ENCODE measurements around the gene LRRC1. TPM values are rescaled to one million over a fixed set of nuclear protein-coding genes. Genes with fewer than 3 reads are reported as not detected.

Gene LRRC1
- total and polyA plus RNA-seq, 2 donors: 21.6 to 21.7 TPM

DNA sequence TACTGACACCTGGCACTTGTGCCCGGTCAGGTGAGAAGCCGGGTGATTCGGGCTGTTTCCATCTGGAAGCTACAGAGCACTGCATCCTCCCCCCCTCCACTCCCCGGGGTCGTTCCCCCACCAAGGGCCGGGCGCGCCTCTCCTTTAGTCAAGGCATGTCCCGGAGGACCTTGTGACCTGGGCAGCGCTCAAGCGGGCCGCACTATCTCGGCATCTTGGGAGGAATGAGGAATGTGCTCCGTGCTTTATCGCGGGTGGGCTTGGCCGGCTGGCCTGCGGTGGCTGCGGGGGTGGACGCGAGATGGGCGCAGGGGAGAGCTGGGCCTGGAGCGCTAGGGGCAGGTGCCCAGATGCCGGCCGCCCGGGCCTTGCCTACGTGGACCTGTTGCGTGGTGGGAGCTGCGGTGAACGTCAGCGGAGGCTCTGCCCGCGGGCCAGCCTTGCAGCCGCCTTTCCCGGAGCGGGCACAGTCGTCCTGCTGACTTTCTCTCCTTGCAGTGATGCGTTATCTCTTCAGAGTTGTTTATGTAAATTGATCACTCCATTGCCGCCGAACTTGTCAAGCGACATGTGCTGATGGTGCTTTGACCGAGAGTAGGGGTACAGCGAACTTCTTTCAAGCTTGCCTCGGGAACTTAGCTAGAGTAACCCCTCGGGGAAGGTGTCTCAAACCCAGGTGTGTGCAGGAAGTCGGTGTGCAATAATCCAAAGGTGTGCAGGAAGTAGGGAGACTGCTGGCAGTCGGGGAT, 1.1 kb downstream of the LRRC1 start:
- 5% methylated on average over 47 of the region's 47 CpGs for WGBS
- Histone ChIP-seq H3K4me3 (ENCODE audit: low read length in 2 of 2) (peak overlapping the region; percentile 84 to 86), H3K27ac (ENCODE audit: low read depth in 1 of 2, low read length in 1 of 2) (peak overlapping the region; percentile 21 to 46), H3K4me1 (ENCODE audit: control insufficient read depth in 2 of 2, insufficient read depth in 2 of 2, low read length in 2 of 2) (peaks cover 12 to 28% of the 10 kb centered on the region in 2 donors), H3K9me3 (ENCODE audit: control insufficient read depth in 2 of 2, insufficient read depth in 1 of 2, low read length in 1 of 2) (peaks cover 0 to 4% of the 10 kb centered on the region in 2 donors), H3K36me3 (ENCODE audit: control insufficient read depth in 2 of 2, insufficient read depth in 2 of 2, low read length in 1 of 2) (no peaks in the 10 kb centered on the region), H3K27me3 (ENCODE audit: control insufficient read depth in 2 of 2, insufficient read depth in 1 of 2, low read length in 1 of 2) (peaks cover 0 to 2% of the 10 kb centered on the region in 2 donors)
- peak in 6 of 9 donors; percentile 16 to 50 (median 22) for DNase-seq (ENCODE audit: low read depth in 6 of 9, low spot score in 9 of 9)

DNA sequence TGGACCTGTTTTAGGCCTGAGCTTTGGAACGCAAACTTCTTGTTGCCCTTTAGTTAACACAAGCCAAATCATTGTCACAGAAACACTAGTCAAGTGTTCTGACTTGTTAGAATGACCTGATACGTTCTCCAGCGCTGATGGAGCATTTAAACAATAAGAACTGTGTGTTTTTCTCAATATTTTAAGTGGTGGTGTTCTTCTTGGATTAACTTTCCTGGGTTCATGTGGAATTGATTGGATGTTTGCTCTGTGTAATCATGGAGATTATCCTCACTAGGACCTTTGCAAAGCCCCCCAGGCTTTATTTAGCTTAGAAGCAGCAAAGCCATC, 1.6 kb downstream of the LRRC1 start:
- Histone ChIP-seq H3K36me3 (ENCODE audit: control insufficient read depth in 2 of 2, insufficient read depth in 2 of 2, low read length in 1 of 2) (no peaks in the 10 kb centered on the region), H3K4me3 (ENCODE audit: low read length in 2 of 2) (peak overlapping the region; percentile 84 to 86), H3K27me3 (ENCODE audit: control insufficient read depth in 2 of 2, insufficient read depth in 1 of 2, low read length in 1 of 2) (peaks cover 0 to 2% of the 10 kb centered on the region in 2 donors), H3K27ac (ENCODE audit: low read depth in 1 of 2, low read length in 1 of 2) (peak overlapping the region in 1 of 2 donors; percentile 46), H3K4me1 (ENCODE audit: control insufficient read depth in 2 of 2, insufficient read depth in 2 of 2, low read length in 2 of 2) (peaks cover 12 to 28% of the 10 kb centered on the region in 2 donors), H3K9me3 (ENCODE audit: control insufficient read depth in 2 of 2, insufficient read depth in 1 of 2, low read length in 1 of 2) (peaks cover 0 to 4% of the 10 kb centered on the region in 2 donors)
- no peak for DNase-seq (ENCODE audit: low read depth in 6 of 9, low spot score in 9 of 9)
- WGBS: 80% methylated on average over 3 of the region's 3 CpGs

DNA sequence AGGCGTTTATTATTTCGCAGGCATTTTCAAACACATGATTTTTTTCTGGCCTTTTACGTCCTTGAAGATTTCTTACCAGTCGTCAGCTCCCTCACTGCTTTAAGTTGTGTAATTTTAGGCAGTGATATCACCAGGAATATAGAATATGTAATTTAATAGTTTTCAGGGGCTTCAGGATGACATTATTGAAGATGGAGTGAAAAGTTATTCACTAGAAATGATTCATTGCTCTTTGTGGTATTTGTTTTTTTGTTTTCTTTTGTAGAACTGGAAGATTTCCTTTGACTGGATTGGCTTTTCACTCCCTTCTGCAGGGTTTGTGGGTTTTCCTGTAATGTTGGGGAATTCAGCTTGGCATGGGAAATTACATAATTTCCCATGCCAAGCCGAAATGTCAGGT, 2.0 kb downstream of the LRRC1 start:
- Histone ChIP-seq H3K36me3 (ENCODE audit: control insufficient read depth in 2 of 2, insufficient read depth in 2 of 2, low read length in 1 of 2) (no peaks in the 10 kb centered on the region), H3K4me3 (ENCODE audit: low read length in 2 of 2) (peak overlapping the region in 1 of 2 donors; percentile 86), H3K4me1 (ENCODE audit: control insufficient read depth in 2 of 2, insufficient read depth in 2 of 2, low read length in 2 of 2) (peaks cover 12 to 28% of the 10 kb centered on the region in 2 donors), H3K27me3 (ENCODE audit: control insufficient read depth in 2 of 2, insufficient read depth in 1 of 2, low read length in 1 of 2) (peaks cover 0 to 2% of the 10 kb centered on the region in 2 donors), H3K9me3 (ENCODE audit: control insufficient read depth in 2 of 2, insufficient read depth in 1 of 2, low read length in 1 of 2) (peaks cover 0 to 4% of the 10 kb centered on the region in 2 donors), H3K27ac (ENCODE audit: low read depth in 1 of 2, low read length in 1 of 2) (peak overlapping the region in 1 of 2 donors; percentile 46)
- 94% methylated on average over 5 of the region's 5 CpGs for WGBS
- DNase-seq (ENCODE audit: low read depth in 6 of 9, low spot score in 9 of 9): no peak

- peaks cover 12 to 25% of the 10 kb centered on the region in 2 donors for H3K4me1 ChIP-seq (ENCODE audit: control insufficient read depth in 2 of 2, insufficient read depth in 2 of 2, low read length in 2 of 2)
- DNase-seq (ENCODE audit: low read depth in 6 of 9, low spot score in 9 of 9): no peak
- no peak overlapping the region for H3K27ac ChIP-seq (ENCODE audit: low read depth in 1 of 2, low read length in 1 of 2)
Measured at GRCh38 chr6:53797304-53797703, 2.5 kb downstream of the LRRC1 start.

GRCh38 chr6:53799340-53799739, 4.5 kb downstream of the LRRC1 start:
- DNase-seq (ENCODE audit: low read depth in 6 of 9, low spot score in 9 of 9): no peak
- H3K27ac ChIP-seq (ENCODE audit: low read depth in 1 of 2, low read length in 1 of 2): no peak overlapping the region
- peaks cover 2 to 16% of the 10 kb centered on the region in 2 donors for H3K4me1 ChIP-seq (ENCODE audit: control insufficient read depth in 2 of 2, insufficient read depth in 2 of 2, low read length in 2 of 2)
- peaks cover 0 to 3% of the 10 kb centered on the region in 2 donors for H3K9me3 ChIP-seq (ENCODE audit: control insufficient read depth in 2 of 2, insufficient read depth in 1 of 2, low read length in 1 of 2)
- H3K4me3 ChIP-seq (ENCODE audit: low read length in 2 of 2): no peak overlapping the region
- peaks cover 0 to 2% of the 10 kb centered on the region in 2 donors for H3K27me3 ChIP-seq (ENCODE audit: control insufficient read depth in 2 of 2, insufficient read depth in 1 of 2, low read length in 1 of 2)
- no peaks in the 10 kb centered on the region for H3K36me3 ChIP-seq (ENCODE audit: control insufficient read depth in 2 of 2, insufficient read depth in 2 of 2, low read length in 1 of 2)
- 97% methylated on average over 3 of the region's 3 CpGs for WGBS

More at GRCh38 chr6:53797304-53797703, 2.5 kb downstream of the LRRC1 start:
- Histone ChIP-seq H3K36me3 (ENCODE audit: control insufficient read depth in 2 of 2, insufficient read depth in 2 of 2, low read length in 1 of 2) (no peaks in the 10 kb centered on the region), H3K4me3 (ENCODE audit: low read length in 2 of 2) (no peak overlapping the region), H3K9me3 (ENCODE audit: control insufficient read depth in 2 of 2, insufficient read depth in 1 of 2, low read length in 1 of 2) (peaks cover 0 to 4% of the 10 kb centered on the region in 2 donors), H3K27me3 (ENCODE audit: control insufficient read depth in 2 of 2, insufficient read depth in 1 of 2, low read length in 1 of 2) (peaks cover 0 to 2% of the 10 kb centered on the region in 2 donors)
- WGBS: 97% methylated on average over 2 of the region's 2 CpGs

DNA sequence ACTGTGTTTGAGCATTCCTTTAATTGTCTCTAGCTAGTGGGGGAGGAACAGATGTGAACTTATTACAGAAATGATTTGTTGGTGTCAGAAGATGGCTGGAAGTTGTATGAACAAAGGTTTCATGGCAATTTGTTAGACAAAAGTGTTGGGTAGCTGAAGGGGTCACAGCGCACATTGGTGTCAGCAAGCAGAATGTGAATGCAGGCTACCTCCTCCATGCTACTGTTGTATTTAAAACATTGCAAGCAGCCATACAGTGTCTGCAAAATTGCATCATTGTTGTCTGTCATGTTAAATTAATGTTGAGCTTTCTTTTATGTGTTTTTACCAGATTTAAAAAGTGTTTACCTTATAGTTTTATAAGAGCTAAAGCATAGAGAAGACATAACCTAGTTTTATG, 6.2 kb downstream of the LRRC1 start:
- 98% methylated on average over 1 of the region's 1 CpG for WGBS
- H3K36me3 ChIP-seq (ENCODE audit: control insufficient read depth in 2 of 2, insufficient read depth in 2 of 2, low read length in 1 of 2): no peaks in the 10 kb centered on the region

DNA sequence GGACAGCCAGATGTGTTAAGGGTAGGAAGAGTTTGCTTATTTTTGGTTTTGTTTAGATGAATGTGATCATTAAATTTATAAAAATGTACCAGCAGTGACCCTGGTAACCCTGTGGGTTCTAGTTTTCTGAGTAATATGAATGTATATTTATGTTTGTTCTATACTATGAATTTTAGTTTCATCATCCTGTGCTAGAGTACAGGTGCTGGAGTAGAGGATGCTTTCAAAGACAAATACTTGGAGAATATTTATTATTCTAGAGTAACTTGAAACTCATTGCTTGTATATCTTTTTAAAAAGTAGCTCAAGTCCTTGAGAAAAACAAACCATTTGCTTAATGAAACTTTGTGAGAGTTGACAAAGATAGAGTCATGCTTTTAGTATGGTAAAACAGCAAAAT, 7.8 kb downstream of the LRRC1 start:
- no peaks in the 10 kb centered on the region for H3K9me3 ChIP-seq (ENCODE audit: control insufficient read depth in 2 of 2, insufficient read depth in 1 of 2, low read length in 1 of 2)
- peaks cover 2 to 19% of the 10 kb centered on the region in 2 donors for H3K4me1 ChIP-seq (ENCODE audit: control insufficient read depth in 2 of 2, insufficient read depth in 2 of 2, low read length in 2 of 2)
- DNase-seq (ENCODE audit: low read depth in 6 of 9, low spot score in 9 of 9): no peak
- H3K36me3 ChIP-seq (ENCODE audit: control insufficient read depth in 2 of 2, insufficient read depth in 2 of 2, low read length in 1 of 2): no peaks in the 10 kb centered on the region
- H3K27ac ChIP-seq (ENCODE audit: low read depth in 1 of 2, low read length in 1 of 2): no peak overlapping the region
- no peaks in the 10 kb centered on the region for H3K27me3 ChIP-seq (ENCODE audit: control insufficient read depth in 2 of 2, insufficient read depth in 1 of 2, low read length in 1 of 2)
- H3K4me3 ChIP-seq (ENCODE audit: low read length in 2 of 2): no peak overlapping the region

More for the DNA sequence above, 6.2 kb downstream of the LRRC1 start:
- no peak overlapping the region for H3K27ac ChIP-seq (ENCODE audit: low read depth in 1 of 2, low read length in 1 of 2)
- no peak overlapping the region for H3K4me3 ChIP-seq (ENCODE audit: low read length in 2 of 2)
- no peaks in the 10 kb centered on the region for H3K27me3 ChIP-seq (ENCODE audit: control insufficient read depth in 2 of 2, insufficient read depth in 1 of 2, low read length in 1 of 2)
- peaks cover 0 to 25% of the 10 kb centered on the region in 2 donors for H3K4me1 ChIP-seq (ENCODE audit: control insufficient read depth in 2 of 2, insufficient read depth in 2 of 2, low read length in 2 of 2)
- DNase-seq (ENCODE audit: low read depth in 6 of 9, low spot score in 9 of 9): no peak
- H3K9me3 ChIP-seq (ENCODE audit: control insufficient read depth in 2 of 2, insufficient read depth in 1 of 2, low read length in 1 of 2): no peaks in the 10 kb centered on the region

DNA sequence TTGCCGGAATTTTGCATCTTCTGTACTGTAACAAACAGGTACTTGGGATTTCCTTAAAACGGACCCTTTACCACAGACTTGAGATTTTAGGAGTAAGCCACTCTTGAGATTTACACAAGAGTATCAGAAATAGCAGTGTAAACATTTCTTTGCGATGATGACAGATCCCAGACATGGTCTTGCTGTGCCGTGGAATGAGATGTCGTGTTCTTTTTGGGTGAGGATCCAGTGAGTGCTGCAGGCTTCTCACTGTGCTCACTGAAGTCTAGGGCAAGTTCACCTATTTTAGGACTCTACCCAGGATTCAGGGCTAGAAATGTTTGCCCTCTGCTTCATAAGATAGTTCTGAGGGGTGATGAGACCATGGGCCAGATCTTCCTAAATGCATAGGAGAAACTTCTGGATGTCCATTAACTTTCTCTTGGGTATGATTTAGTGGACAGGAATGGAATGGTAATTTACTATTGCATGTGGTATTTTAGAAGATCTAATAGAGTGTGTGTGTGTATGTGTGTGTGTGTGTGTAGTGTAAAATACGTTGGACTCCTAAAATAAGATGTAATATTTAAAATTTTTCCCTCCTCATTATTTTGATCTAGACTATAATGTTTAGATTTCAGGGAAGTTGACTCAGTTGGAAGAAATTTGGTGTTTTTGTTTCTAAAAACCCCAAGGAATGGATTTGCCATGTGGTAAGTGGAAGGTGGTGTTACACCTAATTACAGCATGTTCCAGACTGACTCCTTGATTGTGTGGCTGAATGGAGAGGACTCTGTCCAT, 8.5 kb downstream of the LRRC1 start:
- Histone ChIP-seq H3K36me3 (ENCODE audit: control insufficient read depth in 2 of 2, insufficient read depth in 2 of 2, low read length in 1 of 2) (no peaks in the 10 kb centered on the region), H3K9me3 (ENCODE audit: control insufficient read depth in 2 of 2, insufficient read depth in 1 of 2, low read length in 1 of 2) (no peaks in the 10 kb centered on the region), H3K27ac (ENCODE audit: low read depth in 1 of 2, low read length in 1 of 2) (no peak overlapping the region), H3K4me1 (ENCODE audit: control insufficient read depth in 2 of 2, insufficient read depth in 2 of 2, low read length in 2 of 2) (peaks cover 2 to 17% of the 10 kb centered on the region in 2 donors), H3K4me3 (ENCODE audit: low read length in 2 of 2) (no peak overlapping the region), H3K27me3 (ENCODE audit: control insufficient read depth in 2 of 2, insufficient read depth in 1 of 2, low read length in 1 of 2) (no peaks in the 10 kb centered on the region)
- 97% methylated on average over 6 of the region's 6 CpGs for WGBS
- no peak for DNase-seq (ENCODE audit: low read depth in 6 of 9, low spot score in 9 of 9)

GRCh38 chr6:53805016-53805415, 10.2 kb downstream of the LRRC1 start:
- Histone ChIP-seq H3K27ac (ENCODE audit: low read depth in 1 of 2, low read length in 1 of 2) (peak overlapping the region in 1 of 2 donors; percentile 2), H3K27me3 (ENCODE audit: control insufficient read depth in 2 of 2, insufficient read depth in 1 of 2, low read length in 1 of 2) (no peaks in the 10 kb centered on the region), H3K36me3 (ENCODE audit: control insufficient read depth in 2 of 2, insufficient read depth in 2 of 2, low read length in 1 of 2) (no peaks in the 10 kb centered on the region), H3K9me3 (ENCODE audit: control insufficient read depth in 2 of 2, insufficient read depth in 1 of 2, low read length in 1 of 2) (no peaks in the 10 kb centered on the region), H3K4me3 (ENCODE audit: low read length in 2 of 2) (no peak overlapping the region), H3K4me1 (ENCODE audit: control insufficient read depth in 2 of 2, insufficient read depth in 2 of 2, low read length in 2 of 2) (peaks cover 2 to 19% of the 10 kb centered on the region in 2 donors)
- WGBS: 96% methylated on average over 7 of the region's 7 CpGs
- no peak for DNase-seq (ENCODE audit: low read depth in 6 of 9, low spot score in 9 of 9)

Data from thymus (tissue), 11 donors.